Stimulated activated CD4-positive, alpha-beta T cell treated with anti-CD3 and anti-CD28 coated beads, Interleukin-12 subunit alpha, Interleukin-12 subunit beta, amount 100 ng/mL, for 24 hours (primary cell): ENCODE measurements around the gene CGB2.
"Not testable (repeated sequence)": the region's sequence is repeated elsewhere in the genome, so short reads cannot be mapped to it uniquely, and the experiment has no call there.

Experiments used
- DNase-seq, 2 experiments: peaks; one replicate each; pipeline ENCODE4 v3.0.0-alpha.2; 2020; ENCODE audit warnings: low read depth in 2 of 2

CGB2 gene

DNA sequence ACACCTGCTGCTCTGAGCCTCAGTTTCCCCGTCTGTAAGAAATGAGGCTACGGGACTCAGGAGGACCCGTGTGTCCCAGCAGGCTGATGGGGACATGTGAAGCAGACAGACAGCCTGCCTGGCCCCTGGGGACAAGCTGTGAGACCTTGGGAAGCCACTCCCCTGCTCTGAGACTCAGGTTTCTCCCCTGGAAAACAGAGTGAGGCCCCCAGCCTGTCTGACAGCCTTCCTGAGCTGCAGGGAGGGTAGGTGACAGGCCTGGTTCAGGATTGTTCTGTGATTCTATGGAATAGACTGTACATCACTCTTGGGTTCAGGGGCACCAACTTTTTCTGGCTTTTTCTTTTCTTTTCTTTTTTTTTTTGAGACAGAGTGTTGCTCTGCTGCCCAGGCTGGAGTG is 35.9 kb downstream of the CGB2 start:
- DNase-seq: no peak

DNA sequence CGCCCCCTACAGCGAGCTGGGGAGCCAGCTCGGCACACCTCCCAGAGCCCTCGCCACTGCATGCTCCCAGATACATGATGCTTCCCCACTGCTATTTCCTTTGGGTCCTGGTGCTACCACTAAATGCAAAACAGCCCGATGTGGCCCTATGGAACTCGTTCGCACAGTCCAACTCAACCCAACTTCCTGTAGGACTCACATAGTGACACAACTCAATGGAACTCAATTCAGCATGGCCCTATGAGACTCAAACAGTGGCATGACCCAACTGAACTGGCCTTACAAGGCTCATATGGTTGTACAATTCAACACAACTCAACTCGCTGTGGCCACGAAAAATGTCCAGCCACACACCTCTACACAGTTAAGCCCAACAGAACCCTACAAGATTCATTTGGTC is 37.3 kb downstream of the CGB2 start:
- no peak for DNase-seq

DNA sequence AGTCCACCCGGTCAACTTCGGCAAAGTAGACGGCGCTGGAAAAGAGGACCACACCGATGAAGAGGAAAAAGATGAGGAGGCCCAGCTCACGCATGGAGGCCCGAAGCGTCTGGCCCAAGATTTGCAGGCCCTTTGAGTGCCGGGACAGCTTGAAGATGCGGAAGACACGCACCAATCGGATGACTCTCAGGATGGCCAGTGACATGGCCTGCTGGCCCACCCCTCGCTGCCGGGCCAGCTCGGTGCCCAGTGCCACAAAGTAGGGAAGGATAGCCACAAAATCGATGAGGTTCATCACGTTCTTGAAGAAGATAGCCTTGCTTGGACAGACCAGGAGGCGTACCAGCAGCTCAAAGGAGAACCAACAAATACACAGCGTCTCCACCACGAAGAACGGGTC is 38.7 kb downstream of the CGB2 start:
- DNase-seq: no peak

- peak in 1 of 2 experiments; percentile 26 for DNase-seq
Measured at GRCh38 chr19:49071860-49072547, 40.3 kb downstream of the CGB2 start.

DNA sequence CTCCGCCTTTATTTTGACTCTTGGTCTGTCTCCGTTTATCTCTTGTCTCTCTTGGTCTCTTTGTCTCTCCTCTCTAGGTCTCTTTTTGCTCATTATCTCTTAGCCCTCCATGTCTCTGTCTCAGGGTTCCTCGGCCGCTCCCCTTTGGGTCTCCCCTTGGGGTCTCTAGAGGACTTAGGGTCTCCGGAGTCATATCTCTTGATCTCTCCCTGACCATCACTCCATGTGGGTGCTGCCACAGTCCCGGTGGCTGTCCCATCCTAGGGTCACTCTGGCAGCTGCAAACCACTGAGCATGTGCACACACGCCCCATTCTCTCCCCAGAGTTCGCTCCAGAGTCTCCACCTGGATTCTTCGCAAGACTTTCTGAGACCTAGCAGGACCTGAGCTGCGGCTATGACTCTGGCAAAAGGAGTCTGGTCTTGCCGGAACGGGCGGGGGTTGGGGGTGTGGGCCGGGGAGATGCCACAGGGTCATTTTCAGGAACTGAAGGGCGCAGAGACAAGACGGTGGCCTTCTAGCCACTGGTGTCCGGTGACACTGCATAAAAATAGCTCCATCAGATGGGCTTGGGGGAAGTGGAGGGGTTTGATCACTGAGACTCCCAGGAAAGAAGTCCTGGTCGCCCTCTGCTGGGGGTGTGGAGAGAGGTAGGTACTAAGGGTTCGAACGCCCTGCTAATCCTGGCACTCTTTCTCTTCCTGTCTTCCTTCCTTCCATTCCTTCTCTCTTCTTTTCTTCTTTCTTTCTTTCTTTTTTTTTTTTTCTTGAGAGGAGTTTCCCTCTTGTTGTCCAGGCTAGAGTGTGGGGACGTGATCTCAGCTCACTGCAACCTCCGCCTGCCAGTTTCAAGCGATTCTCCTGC is 42.1 kb downstream of the CGB2 start:
- no peak for DNase-seq

- not testable (repeated sequence) for DNase-seq
Measured at GRCh38 chr19:49074869-49075268, 43.2 kb downstream of the CGB2 start.

- no peak for DNase-seq
Measured at GRCh38 chr19:49080392-49080791, 48.7 kb downstream of the CGB2 start.

DNA sequence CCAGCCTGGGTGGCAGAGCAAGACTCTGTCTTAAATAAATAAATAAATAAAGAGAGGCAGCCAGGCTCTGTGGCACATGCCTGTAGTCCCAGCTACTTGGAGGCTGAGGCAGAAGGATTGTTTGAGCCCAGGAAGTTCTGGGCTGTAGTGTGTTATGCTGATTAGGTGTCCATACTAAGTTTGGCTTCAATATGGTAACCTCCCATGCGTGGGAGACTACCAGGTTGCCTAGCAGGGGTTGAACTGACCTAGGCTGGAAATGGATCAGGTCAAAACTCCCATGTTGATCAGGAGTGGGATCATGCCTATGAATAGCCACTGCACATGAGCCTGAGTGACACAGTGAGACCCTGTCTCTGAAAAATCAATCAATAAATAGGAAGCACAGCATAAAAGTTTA is 49.6 kb downstream of the CGB2 start:
- no peak for DNase-seq
